ENCODE data around the gene LEFTY1. TPM values are rescaled to one million over a fixed set of nuclear protein-coding genes. Genes with fewer than 3 reads are reported as not detected.
"Not testable (repeated sequence)": the region's sequence is repeated elsewhere in the genome, so short reads cannot be mapped to it uniquely, and the experiment has no call there.

Gene LEFTY1
- total and polyA plus RNA-seq, 4 donors, result 0.25 to 0.63 (median 0.45) TPM

DNA sequence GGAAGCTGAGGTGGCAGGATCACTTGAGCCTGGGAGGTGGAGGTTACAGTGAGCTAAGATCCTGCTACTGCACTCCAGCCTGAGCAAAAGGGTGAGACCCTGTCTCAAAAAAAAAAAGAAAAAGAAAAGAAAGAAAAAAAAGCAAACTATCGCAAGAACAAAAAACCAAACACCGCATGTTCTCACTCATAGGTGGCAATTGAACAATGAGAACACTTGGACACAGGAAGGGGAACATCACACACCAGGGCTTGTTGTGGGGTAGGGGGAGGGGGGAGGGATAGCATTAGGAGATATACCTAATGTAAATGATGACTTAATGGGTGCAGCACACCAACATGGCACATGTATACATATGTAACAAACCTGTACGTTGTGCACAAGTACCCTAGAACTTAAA lies 40.5 kb upstream of the LEFTY1 start:
- WGBS, 2 donors, result 94 to 95% methylated on average over 3 of the region's 3 CpGs
- not testable (repeated sequence) for ATAC-seq (ENCODE audit: low FRiP score)

DNA sequence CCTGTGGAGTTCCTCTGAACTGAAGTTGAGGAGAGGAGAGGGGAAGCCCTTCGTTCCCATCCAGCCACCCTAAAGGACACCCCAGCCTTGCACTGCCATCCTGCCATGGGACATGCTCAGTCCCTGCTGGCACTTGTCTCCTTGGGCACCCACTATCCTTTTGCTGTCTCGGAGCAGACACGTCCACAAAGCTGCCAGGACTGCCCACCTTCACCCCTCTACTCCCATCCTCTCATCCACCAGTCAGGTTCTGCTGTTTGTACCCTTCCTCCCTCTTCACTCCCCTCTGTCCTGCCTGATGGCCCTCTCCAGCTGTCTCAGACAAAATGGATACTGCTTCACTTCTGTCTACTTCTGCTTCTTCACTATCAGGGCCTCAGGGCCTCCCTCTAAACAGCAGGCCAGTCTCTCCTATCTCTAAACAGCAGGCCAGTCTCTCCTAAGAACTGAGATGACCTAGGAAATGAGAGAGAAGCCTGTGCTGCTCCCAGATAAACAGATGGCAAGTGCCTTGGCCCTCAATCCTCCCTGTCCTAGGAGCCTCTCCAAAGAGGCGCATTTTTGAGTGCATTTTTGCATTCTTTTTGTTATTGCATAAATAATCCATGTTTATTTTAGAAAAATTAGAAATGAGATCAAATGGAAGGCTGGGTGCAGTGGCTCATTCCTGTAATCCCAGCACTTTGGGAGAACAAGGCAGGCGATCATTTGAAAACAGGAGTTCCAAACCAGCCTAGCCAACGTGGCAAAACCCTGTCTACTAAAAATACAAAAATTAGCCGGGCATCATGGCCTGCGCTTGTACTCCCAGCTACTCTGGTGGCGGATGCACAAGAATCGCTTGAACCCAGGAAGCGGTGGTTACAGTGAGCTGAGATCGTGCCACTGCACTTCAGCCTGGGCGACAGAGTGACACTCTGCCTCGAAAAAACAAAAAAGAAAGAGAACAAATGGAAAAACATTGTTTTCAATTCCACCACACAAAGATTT lies 39.5 kb upstream of the LEFTY1 start:
- intact Hi-C loops (cut with DNase I), result no loop called here
- no peaks in the 10 kb centered on the region for H3K36me3 ChIP-seq (ENCODE audit: control insufficient read depth in 1 of 2, insufficient read depth in 2 of 2, low read length in 1 of 2)
- no peak overlapping the region for H3K27ac ChIP-seq (ENCODE audit: low read depth in 1 of 2, low read length in 2 of 2)
- no peaks in the 10 kb centered on the region for H3K27me3 ChIP-seq (ENCODE audit: control insufficient read depth in 1 of 2, insufficient read depth in 2 of 2, low read length in 1 of 2)
- WGBS, 2 donors, result 82 to 88% methylated on average over 14 of the region's 14 CpGs
- H3K4me3 ChIP-seq (ENCODE audit: low read length in 2 of 2), result no peak overlapping the region
- ATAC-seq (ENCODE audit: low FRiP score) (no peak), DNase-seq (no peak)
- H3K9me3 ChIP-seq (ENCODE audit: control insufficient read depth, low read length), result no peaks in the 10 kb centered on the region
- no peaks in the 10 kb centered on the region for H3K4me1 ChIP-seq (ENCODE audit: control insufficient read depth in 1 of 2, insufficient read depth in 2 of 2, low read length in 2 of 2)

More for the DNA sequence above, 40.5 kb upstream of the LEFTY1 start:
- H3K4me1 ChIP-seq (ENCODE audit: control insufficient read depth in 1 of 2, insufficient read depth in 2 of 2, low read length in 2 of 2); H3K27me3 ChIP-seq (ENCODE audit: control insufficient read depth in 1 of 2, insufficient read depth in 2 of 2, low read length in 1 of 2); intact Hi-C loops (cut with DNase I); H3K27ac ChIP-seq (ENCODE audit: low read depth in 1 of 2, low read length in 2 of 2); H3K9me3 ChIP-seq (ENCODE audit: control insufficient read depth, low read length); H3K4me3 ChIP-seq (ENCODE audit: low read length in 2 of 2); H3K36me3 ChIP-seq (ENCODE audit: control insufficient read depth in 1 of 2, insufficient read depth in 2 of 2, low read length in 1 of 2); DNase-seq: not testable (repeated sequence)

DNA sequence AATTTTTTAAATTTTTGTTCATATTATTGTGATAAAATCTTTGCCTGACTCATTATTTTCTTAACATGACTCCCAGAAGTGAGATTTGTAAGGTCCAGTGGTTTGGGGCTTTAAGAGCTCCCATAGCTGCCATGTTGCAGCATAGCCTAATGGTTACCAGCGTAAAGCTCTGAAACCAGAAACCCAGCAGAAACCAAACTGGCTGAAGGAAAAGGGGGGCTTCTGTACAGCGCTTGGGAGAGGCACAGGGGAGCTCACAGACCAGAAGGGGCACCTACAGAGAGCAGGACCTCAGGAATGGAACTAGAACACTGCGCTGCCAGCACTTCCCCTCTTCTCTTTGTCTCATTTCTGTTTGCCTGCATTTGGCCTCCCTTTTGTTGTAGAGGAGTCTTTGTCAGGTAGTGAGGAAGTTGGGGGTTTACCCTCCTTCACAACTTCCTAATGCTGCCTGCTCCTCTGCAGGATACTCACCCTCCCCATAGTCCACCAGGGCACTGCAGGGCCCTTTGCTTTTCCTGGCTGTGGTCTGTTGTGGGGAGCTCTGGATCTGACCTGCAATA lies 37.7 kb upstream of the LEFTY1 start:
- no peaks in the 10 kb centered on the region for H3K36me3 ChIP-seq (ENCODE audit: control insufficient read depth in 1 of 2, insufficient read depth in 2 of 2, low read length in 1 of 2)
- intact Hi-C loops (cut with DNase I), result no loop called here
- no peaks in the 10 kb centered on the region for H3K27me3 ChIP-seq (ENCODE audit: control insufficient read depth in 1 of 2, insufficient read depth in 2 of 2, low read length in 1 of 2)
- no peaks in the 10 kb centered on the region for H3K4me1 ChIP-seq (ENCODE audit: control insufficient read depth in 1 of 2, insufficient read depth in 2 of 2, low read length in 2 of 2)
- H3K27ac ChIP-seq (ENCODE audit: low read depth in 1 of 2, low read length in 2 of 2), result no peak overlapping the region
- ATAC-seq (ENCODE audit: low FRiP score), result no peak
- 90 to 93% methylated on average over 3 of the region's 3 CpGs for WGBS, 2 donors
- no peak overlapping the region for H3K4me3 ChIP-seq (ENCODE audit: low read length in 2 of 2)
- H3K9me3 ChIP-seq (ENCODE audit: control insufficient read depth, low read length), result no peaks in the 10 kb centered on the region
- no peak for DNase-seq

DNA sequence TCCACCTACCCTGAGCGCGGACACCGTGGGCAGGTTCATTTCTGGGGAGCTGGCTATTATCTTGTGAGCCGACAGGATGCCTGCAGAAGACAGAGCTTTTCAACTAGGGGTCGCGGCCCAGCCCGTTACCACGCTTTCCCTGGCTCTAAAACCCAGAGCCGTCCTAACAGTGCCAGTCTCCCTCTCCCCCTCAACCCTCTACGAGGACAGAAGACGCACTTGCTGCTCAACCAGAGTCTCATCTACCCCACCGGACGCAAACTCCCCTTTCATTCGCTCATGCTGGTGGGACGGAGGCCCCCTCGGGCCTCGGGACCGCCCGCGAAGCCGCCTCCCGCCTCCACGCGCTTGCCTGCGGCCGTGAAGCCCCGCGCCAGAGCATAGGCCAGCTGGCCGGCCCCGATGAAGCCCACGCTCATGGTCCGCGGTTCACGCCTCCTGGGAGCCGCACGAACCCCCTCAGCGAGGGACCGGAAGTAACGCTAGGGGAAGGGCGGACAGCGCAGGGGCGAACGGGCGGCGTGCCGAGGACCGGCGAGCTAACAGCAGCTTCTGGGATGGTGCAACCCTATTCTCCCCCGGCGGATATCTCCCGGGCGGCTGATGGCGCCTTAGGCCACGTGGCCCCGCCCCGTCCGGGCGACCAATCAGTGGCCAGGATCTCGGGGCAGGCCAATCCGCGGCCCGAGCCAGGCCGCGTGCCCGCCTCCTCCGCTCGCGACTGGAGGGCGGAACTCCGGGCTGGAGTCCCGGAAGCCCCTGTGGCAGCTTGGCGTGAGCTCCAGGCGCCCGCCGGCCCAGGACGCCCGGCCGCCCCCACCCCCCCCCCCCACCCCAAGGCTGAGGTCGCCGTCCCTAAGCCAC lies 35.0 kb upstream of the LEFTY1 start, which contains the start of gene PYCR2:
PYCR2 (minus strand) TSS at position 559 of the 864 bp plus-strand sequence; CDS start at position 419, 140 bp downstream.
- ATAC-seq (ENCODE audit: low FRiP score) (peak; percentile 98), DNase-seq (peak; percentile 97)
- Histone ChIP-seq H3K4me3 (ENCODE audit: low read length in 2 of 2) (peak within 1 kb of the TSS; percentile 63 to 94), H3K36me3 (ENCODE audit: control insufficient read depth in 1 of 2, insufficient read depth in 2 of 2, low read length in 1 of 2) (no peaks in the 10 kb centered on the region), H3K4me1 (ENCODE audit: control insufficient read depth in 1 of 2, insufficient read depth in 2 of 2, low read length in 2 of 2) (no peaks in the 10 kb centered on the region), H3K27me3 (ENCODE audit: control insufficient read depth in 1 of 2, insufficient read depth in 2 of 2, low read length in 1 of 2) (no peaks in the 10 kb centered on the region), H3K9me3 (ENCODE audit: control insufficient read depth, low read length) (no peaks in the 10 kb centered on the region), H3K27ac (ENCODE audit: low read depth in 1 of 2, low read length in 2 of 2) (peak within 1 kb of the TSS in 1 of 2 donors; percentile 93)
- WGBS, 2 donors, result 0% methylated on average over 74 to 80 of the region's 80 CpGs
- intact Hi-C loops (cut with DNase I), result no loop called here

DNA sequence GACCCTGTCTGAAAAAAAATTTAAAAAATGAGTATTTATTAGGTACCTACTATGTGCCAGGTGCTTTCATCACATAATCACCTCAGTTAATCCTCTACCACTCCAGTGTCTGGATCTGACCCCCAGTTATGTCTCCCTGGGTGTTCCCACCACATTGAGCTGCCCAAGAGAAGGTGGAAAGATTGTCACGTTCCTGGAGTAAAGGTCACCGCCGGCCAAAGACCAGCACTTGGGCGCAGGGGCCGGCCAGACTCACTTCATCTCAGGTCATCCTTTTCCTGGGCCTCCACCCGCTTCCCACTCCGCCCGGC lies 34.4 kb upstream of the LEFTY1 start:
- ATAC-seq (ENCODE audit: low FRiP score) (no peak), DNase-seq (no peak)
- intact Hi-C loops (cut with DNase I), result no loop called here
- Histone ChIP-seq H3K36me3 (ENCODE audit: control insufficient read depth in 1 of 2, insufficient read depth in 2 of 2, low read length in 1 of 2) (no peaks in the 10 kb centered on the region), H3K4me1 (ENCODE audit: control insufficient read depth in 1 of 2, insufficient read depth in 2 of 2, low read length in 2 of 2) (no peaks in the 10 kb centered on the region), H3K27me3 (ENCODE audit: control insufficient read depth in 1 of 2, insufficient read depth in 2 of 2, low read length in 1 of 2) (no peaks in the 10 kb centered on the region), H3K9me3 (ENCODE audit: control insufficient read depth, low read length) (no peaks in the 10 kb centered on the region), H3K27ac (ENCODE audit: low read depth in 1 of 2, low read length in 2 of 2) (peak overlapping the region in 1 of 2 donors; percentile 93), H3K4me3 (ENCODE audit: low read length in 2 of 2) (peak overlapping the region; percentile 63 to 94)
- 1 to 2% methylated on average over 8 of the region's 8 CpGs for WGBS, 2 donors

DNA sequence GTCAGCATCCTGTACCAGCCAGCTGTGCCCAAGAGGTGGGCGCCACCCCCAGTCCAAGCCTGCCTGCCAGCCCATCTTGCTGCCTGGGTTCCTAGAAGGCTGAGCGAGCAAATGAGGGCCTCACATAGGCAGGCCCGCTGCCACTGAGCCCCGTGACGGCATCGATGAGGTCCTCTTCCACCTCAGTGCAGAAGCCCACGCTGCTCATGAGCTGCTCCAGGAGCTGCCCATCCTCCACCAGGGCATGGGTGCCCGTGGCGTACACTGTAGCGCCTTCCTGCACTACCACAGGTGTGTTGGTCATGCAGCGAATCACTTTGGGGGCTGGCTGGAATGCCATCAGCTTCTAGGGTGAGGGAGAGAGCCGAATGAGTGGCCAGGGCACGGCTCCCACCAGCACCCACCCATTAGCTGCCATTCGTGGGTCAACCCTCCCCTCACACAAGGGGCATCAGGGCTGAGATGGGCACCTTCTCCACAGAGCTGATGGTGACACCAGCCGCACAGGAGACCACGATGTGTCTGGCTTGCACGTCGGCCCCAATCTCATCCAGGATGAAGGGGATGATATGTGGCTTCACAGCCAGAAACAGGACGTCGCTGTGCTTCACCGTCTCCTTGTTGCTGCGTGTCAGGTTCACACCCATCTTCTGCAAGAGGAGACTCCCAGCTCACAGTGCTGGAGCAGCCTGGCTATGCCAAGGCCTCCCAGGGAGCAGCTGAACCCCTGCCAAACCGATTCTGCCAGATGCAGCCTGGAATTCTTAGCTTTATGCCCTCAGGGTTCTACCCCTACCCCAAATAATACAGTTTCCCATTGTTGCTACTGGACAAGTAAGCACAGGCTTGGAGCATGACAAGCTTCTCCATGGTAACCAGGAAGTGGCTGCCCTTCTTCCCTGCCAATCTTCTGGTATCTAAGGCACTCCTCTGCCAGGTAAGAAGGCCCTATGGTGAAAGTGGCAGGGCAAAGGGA lies 33.1 kb upstream of the LEFTY1 start:
- intact Hi-C loops (cut with DNase I), result no loop called here
- WGBS, 2 donors, result 90 to 91% methylated on average over 23 of the region's 23 CpGs

DNA sequence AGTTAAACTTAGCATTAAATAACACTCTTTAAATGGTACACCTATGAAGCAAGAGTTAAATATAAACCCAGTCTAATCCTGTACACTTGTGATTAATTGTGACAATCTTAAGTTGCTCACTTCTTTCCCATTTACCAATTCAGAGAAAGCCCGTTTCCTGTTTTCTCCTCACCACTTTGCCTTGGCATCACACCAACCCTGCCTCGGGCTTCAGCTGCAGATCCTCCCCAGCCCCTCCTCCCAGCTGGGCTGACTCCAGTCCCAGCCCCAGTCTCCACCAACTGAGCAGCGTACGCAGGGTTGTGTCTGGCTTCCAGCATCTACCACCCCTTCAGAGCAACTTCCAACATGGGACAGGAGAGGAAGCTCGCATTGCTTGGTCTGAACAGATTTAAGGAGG lies 31.0 kb upstream of the LEFTY1 start:
- Histone ChIP-seq H3K4me1 (ENCODE audit: control insufficient read depth in 1 of 2, insufficient read depth in 2 of 2, low read length in 2 of 2) (no peaks in the 10 kb centered on the region), H3K27ac (ENCODE audit: low read depth in 1 of 2, low read length in 2 of 2) (no peak overlapping the region), H3K36me3 (ENCODE audit: control insufficient read depth in 1 of 2, insufficient read depth in 2 of 2, low read length in 1 of 2) (no peaks in the 10 kb centered on the region), H3K4me3 (ENCODE audit: low read length in 2 of 2) (no peak overlapping the region), H3K9me3 (ENCODE audit: control insufficient read depth, low read length) (no peaks in the 10 kb centered on the region), H3K27me3 (ENCODE audit: control insufficient read depth in 1 of 2, insufficient read depth in 2 of 2, low read length in 1 of 2) (no peaks in the 10 kb centered on the region)
- intact Hi-C loops (cut with DNase I), result no loop called here
- ATAC-seq (ENCODE audit: low FRiP score), result no peak
- WGBS, 2 donors, result 2 to 4% methylated on average over 5 of the region's 5 CpGs
- DNase-seq, result peak; percentile 83 to 92

More for the DNA sequence above, 33.1 kb upstream of the LEFTY1 start:
- no peak for ATAC-seq (ENCODE audit: low FRiP score)
- no peak overlapping the region for H3K27ac ChIP-seq (ENCODE audit: low read depth in 1 of 2, low read length in 2 of 2)
- no peaks in the 10 kb centered on the region for H3K27me3 ChIP-seq (ENCODE audit: control insufficient read depth in 1 of 2, insufficient read depth in 2 of 2, low read length in 1 of 2)
- no peaks in the 10 kb centered on the region for H3K4me1 ChIP-seq (ENCODE audit: control insufficient read depth in 1 of 2, insufficient read depth in 2 of 2, low read length in 2 of 2)
- H3K9me3 ChIP-seq (ENCODE audit: control insufficient read depth, low read length), result no peaks in the 10 kb centered on the region
- H3K36me3 ChIP-seq (ENCODE audit: control insufficient read depth in 1 of 2, insufficient read depth in 2 of 2, low read length in 1 of 2), result no peaks in the 10 kb centered on the region
- H3K4me3 ChIP-seq (ENCODE audit: low read length in 2 of 2), result no peak overlapping the region
- peak in 1 of 2 donors; percentile 36 for DNase-seq

DNA sequence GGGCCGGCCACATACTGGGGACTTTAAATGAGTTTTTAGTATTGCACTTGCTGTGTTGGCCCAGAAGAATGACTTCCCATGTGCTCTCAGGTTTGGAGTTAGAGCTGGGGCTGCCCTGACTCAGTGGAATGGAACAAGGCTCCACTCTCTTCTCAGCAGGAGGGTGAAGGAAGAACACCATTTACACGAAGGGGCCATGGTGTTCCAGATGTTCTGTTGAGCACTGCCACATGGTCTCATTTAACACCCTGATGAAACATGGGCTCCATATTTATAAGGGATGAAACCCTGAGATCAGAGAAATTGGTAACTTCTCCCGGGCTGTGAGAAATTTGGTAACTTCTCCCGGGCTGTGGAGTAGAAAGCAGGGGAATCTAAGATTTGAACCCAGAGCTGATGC lies 29.3 kb upstream of the LEFTY1 start:
- no peaks in the 10 kb centered on the region for H3K9me3 ChIP-seq (ENCODE audit: control insufficient read depth, low read length)
- H3K27me3 ChIP-seq (ENCODE audit: control insufficient read depth in 1 of 2, insufficient read depth in 2 of 2, low read length in 1 of 2), result no peaks in the 10 kb centered on the region
- no peaks in the 10 kb centered on the region for H3K36me3 ChIP-seq (ENCODE audit: control insufficient read depth in 1 of 2, insufficient read depth in 2 of 2, low read length in 1 of 2)
- DNase-seq, result peak in 1 of 2 donors; percentile 0
- H3K27ac ChIP-seq (ENCODE audit: low read depth in 1 of 2, low read length in 2 of 2), result no peak overlapping the region
- intact Hi-C loops (cut with DNase I), result no loop called here
- no peaks in the 10 kb centered on the region for H3K4me1 ChIP-seq (ENCODE audit: control insufficient read depth in 1 of 2, insufficient read depth in 2 of 2, low read length in 2 of 2)
- no peak overlapping the region for H3K4me3 ChIP-seq (ENCODE audit: low read length in 2 of 2)
- no peak for ATAC-seq (ENCODE audit: low FRiP score)
- 89 to 91% methylated on average over 4 of the region's 4 CpGs for WGBS, 2 donors

All from aorta (tissue), 5 donors.